Measurements from ENCODE around the gene PRSS21.

- no peak for TF ChIP-seq CTCF (IDR thresholded peaks at IDR 0.05)
- no peak for TF ChIP-seq POLR2A (IDR thresholded peaks at IDR 0.05)
Measured at GRCh38 chr16:2839650-2840450, 22.8 kb downstream of the PRSS21 start.
